Liver (tissue), 9 donors: Measurements from ENCODE around the gene UMAD1. TPM values are rescaled to one million over a fixed set of nuclear protein-coding genes. Genes with fewer than 3 reads are reported as not detected.

Experiments used
- DNase-seq: peaks from one replicate; pipeline ENCODE4 v3.0.0-alpha.2; 2017; ENCODE audit warnings: low spot score
- H3K27ac ChIP-seq, 2 donors: one replicate each; pipeline ENCODE4 v1.7.0; 2013; ENCODE audit warnings: inconsistent platforms in 2 of 2, low read length in 2 of 2, control low read depth in 1 of 2, low read depth in 1 of 2, mild to moderate bottlenecking in 1 of 2
- H3K27me3 ChIP-seq, 4 donors: one replicate each; pipeline versions ENCODE4 v1.6.1 to v1.7.0; 2013; ENCODE audit warnings: low read length in 3 of 4, inconsistent platforms in 1 of 4, mild to moderate bottlenecking in 1 of 4, moderate library complexity in 1 of 4; ENCODE audit not compliant: control insufficient read depth in 4 of 4, insufficient read depth in 4 of 4
- H3K36me3 ChIP-seq, 4 donors: one replicate each; pipeline versions ENCODE4 v1.6.1 to v1.7.0; 2013; ENCODE audit warnings: low read length in 3 of 4, mild to moderate bottlenecking in 3 of 4, low read depth in 1 of 4, moderate library complexity in 1 of 4; ENCODE audit not compliant: control insufficient read depth in 4 of 4, insufficient read depth in 3 of 4
- H3K4me1 ChIP-seq, 4 donors: one replicate each; pipeline versions ENCODE4 v1.6.1 to v1.7.0; 2013; ENCODE audit warnings: low read length in 3 of 4, mild to moderate bottlenecking in 3 of 4, moderate library complexity in 1 of 4; ENCODE audit not compliant: control insufficient read depth in 4 of 4, insufficient read depth in 4 of 4
- H3K4me3 ChIP-seq, 3 donors: one replicate each; pipeline versions ENCODE4 v1.6.1 to v1.7.0; 2013; ENCODE audit warnings: low read length in 3 of 3, control low read depth in 1 of 3, low read depth in 1 of 3, mild to moderate bottlenecking in 1 of 3
- H3K9ac ChIP-seq, 2 donors: one replicate each; pipeline ENCODE4 v1.7.0; 2013; ENCODE audit warnings: low read length in 2 of 2, mild to moderate bottlenecking in 2 of 2, moderate library complexity in 2 of 2, control low read depth in 1 of 2, low read depth in 1 of 2
- H3K9me3 ChIP-seq, 4 donors: one replicate each; pipeline versions ENCODE4 v1.6.1 to v1.7.0; 2013; ENCODE audit warnings: low read length in 3 of 4; ENCODE audit not compliant: control insufficient read depth in 4 of 4
- ATF3 ChIP-seq: IDR thresholded peaks from 2 replicates; pipeline ENCODE4 v1.6.1; 2016; ENCODE audit warnings: antibody characterized with exemption
- CTCF ChIP-seq: fragments of 150-350 bp; IDR thresholded peaks from 2 replicates; pipeline ENCODE4 v1.5.1; 2017; ENCODE audit warnings: improper control_type of control experiment, low read depth, low read length; ENCODE audit not compliant: missing input control
- EGR1 ChIP-seq, 2 donors: IDR thresholded peaks; 2 replicates each; pipeline ENCODE4 v1.6.1; 2016 to 2018; ENCODE audit warnings: antibody characterized with exemption in 2 of 2, low read depth in 2 of 2
- FOXA1 ChIP-seq: IDR thresholded peaks from 2 replicates; pipeline ENCODE4 v1.6.1; 2016; ENCODE audit warnings: antibody characterized with exemption
- FOXA2 ChIP-seq: IDR thresholded peaks from 2 replicates; pipeline ENCODE4 v1.6.1; 2016; ENCODE audit warnings: antibody characterized with exemption
- GABPA ChIP-seq, 2 donors: IDR thresholded peaks in 1 of 2; conservative IDR thresholded peaks in 1 of 2; 2 replicates each; pipeline ENCODE4 v1.6.1; 2016; ENCODE audit warnings: antibody characterized with exemption in 2 of 2, mild to moderate bottlenecking in 1 of 2, moderate library complexity in 1 of 2
- HNF4A ChIP-seq, 2 donors: conservative IDR thresholded peaks; 2 replicates each; pipeline ENCODE4 v1.6.1; 2016; ENCODE audit warnings: antibody characterized with exemption in 2 of 2, mild to moderate bottlenecking in 2 of 2
- HNF4G ChIP-seq: IDR thresholded peaks from 2 replicates; pipeline ENCODE4 v1.6.1; 2016; ENCODE audit warnings: antibody characterized with exemption
- JUND ChIP-seq, 2 donors: IDR thresholded peaks; 2 replicates each; pipeline ENCODE4 v1.6.1; 2016; ENCODE audit warnings: antibody characterized with exemption in 2 of 2
- MAX ChIP-seq: IDR thresholded peaks from 2 replicates; pipeline ENCODE4 v1.6.1; 2016; ENCODE audit warnings: antibody characterized with exemption
- RAD21 ChIP-seq, 2 donors: IDR thresholded peaks; 2 replicates each; pipeline ENCODE4 v1.6.1; 2016; ENCODE audit warnings: antibody characterized with exemption in 2 of 2, mild to moderate bottlenecking in 2 of 2
- REST ChIP-seq: IDR thresholded peaks from 2 replicates; pipeline ENCODE4 v1.6.1; 2016; ENCODE audit warnings: antibody characterized with exemption, mild to moderate bottlenecking
- RXRA ChIP-seq, 2 donors: IDR thresholded peaks; 2 replicates each; pipeline ENCODE4 v1.6.1; 2017 to 2018; ENCODE audit warnings: antibody characterized with exemption in 2 of 2, mild to moderate bottlenecking in 1 of 2
- SP1 ChIP-seq: IDR thresholded peaks from 2 replicates; pipeline ENCODE4 v1.6.1; 2018; ENCODE audit warnings: antibody characterized with exemption, mild to moderate bottlenecking
- TAF1 ChIP-seq: conservative IDR thresholded peaks from 2 replicates; pipeline ENCODE4 v1.6.1; 2016; ENCODE audit warnings: antibody characterized with exemption, mild to moderate bottlenecking
- ZBTB33 ChIP-seq: IDR thresholded peaks from 2 replicates; pipeline ENCODE4 v1.6.1; 2016; ENCODE audit warnings: antibody characterized with exemption
- WGBS: extraction: QIAGEN DNeasy Blood & Tissue Kit; methylation state at CpG from one replicate; pipeline ENCODE4 v1.1.7; 2013; 5-methylcytosine and 5-hydroxymethylcytosine counted together
- polyA plus RNA-seq, 2 donors: library from polyadenylated mRNA; stranded (reverse) in 1 of 2; unstranded in 1 of 2; fragments of 200-250 nt in 1 of 2; fragments of >200 nt in 1 of 2; fragmentation: Nextera tagmentation in 1 of 2; extraction: Ambion mirVana in 1 of 2; gene quantifications; one replicate each; pipeline versions ENCODE4 v1.2.1 to v1.2.3, GENCODE V29; 2013 to 2015
- total RNA-seq, 2 donors: library from RNA; depleted of rRNA; stranded (reverse); fragments of >200 nt; gene quantifications; one replicate each; pipeline ENCODE4 v1.2.3, GENCODE V29; 2014
- donor health status: healthy.
- donor health status: healthy.
- donor health status: healthy.
- donor health status: healthy.
- donor health status: healthy.

UMAD1 gene
- total and polyA plus RNA-seq, 4 donors: 5.9 to 12.2 (median 7.9) TPM

GRCh38 chr7:7789551-7789988 lies 149.0 kb downstream of the UMAD1 start:
- no peak overlapping the region for H3K4me3 ChIP-seq
- TF ChIP-seq HNF4G: no peak
- no peak for TF ChIP-seq REST
- no peak for TF ChIP-seq FOXA2
- no peak for TF ChIP-seq HNF4A (conservative IDR thresholded peaks at IDR 0.05)
- TF ChIP-seq ATF3: no peak
- TF ChIP-seq MAX: no peak
- no peak for TF ChIP-seq SP1
- no peak for TF ChIP-seq GABPA (IDR thresholded peaks at IDR 0.05 in 1 of 2, conservative IDR thresholded peaks at IDR 0.05 in 1 of 2)
- no peak for TF ChIP-seq RXRA (IDR thresholded peaks at IDR 0.05)
- no peak for TF ChIP-seq TAF1
- no peak for TF ChIP-seq FOXA1
- TF ChIP-seq CTCF: no peak
- no peak for TF ChIP-seq JUND (IDR thresholded peaks at IDR 0.05)
- no peak for TF ChIP-seq EGR1 (IDR thresholded peaks at IDR 0.05; ENCODE audit: low read depth in 2 of 2)
- no peak for TF ChIP-seq ZBTB33
- TF ChIP-seq RAD21 (IDR thresholded peaks at IDR 0.05): no peak
- DNase-seq: no peak
- H3K36me3 ChIP-seq: peaks cover 0 to 4% (median 0%) of the 10 kb centered on the region in 4 donors
- no peaks in the 10 kb centered on the region for H3K9me3 ChIP-seq
- WGBS: 89% methylated on average over 3 of the region's 3 CpGs
- H3K4me1 ChIP-seq: no peaks in the 10 kb centered on the region
- no peaks in the 10 kb centered on the region for H3K27me3 ChIP-seq
- H3K9ac ChIP-seq: no peak overlapping the region
- H3K27ac ChIP-seq: no peak overlapping the region
